Lower leg skin (tissue), 3 donors: ENCODE measurements around the gene PLXNA2.

Source experiments
- CTCF ChIP-seq, 3 donors: fragments of 450-650 bp; IDR thresholded peaks; one replicate each; pipeline ENCODE4 v1.5.1; 2016; ENCODE audit warnings: antibody characterized with exemption in 3 of 3, mild to moderate bottlenecking in 3 of 3, moderate library complexity in 2 of 3
- POLR2A ChIP-seq, 2 donors: fragments of 450-650 bp; IDR thresholded peaks; one replicate each; pipeline ENCODE4 v1.6.1; 2016 to 2017; ENCODE audit warnings: antibody characterized with exemption in 2 of 2, mild to moderate bottlenecking in 1 of 2, moderate library complexity in 1 of 2

- no peak for TF ChIP-seq CTCF (IDR thresholded peaks at IDR 0.05)
- TF ChIP-seq POLR2A (IDR thresholded peaks at IDR 0.05), result no peak
Measured at GRCh38 chr1:208256091-208256490, 11.9 kb upstream of the PLXNA2 start.
